HG03280 (cell line): ENCODE measurements around the gene TFB2M.
A peak's percentile ranks its signal among the peaks of the same experiment; 100 is the strongest.

Experiments
- ATAC-seq: cut with Tn5 transposase; IDR thresholded peaks from one replicate; pipeline ENCODE4 v1.9.1; 2021; ENCODE audit warnings: mild to moderate bottlenecking, moderate library complexity; ENCODE audit not compliant: unreplicated experiment

The TFB2M gene

DNA sequence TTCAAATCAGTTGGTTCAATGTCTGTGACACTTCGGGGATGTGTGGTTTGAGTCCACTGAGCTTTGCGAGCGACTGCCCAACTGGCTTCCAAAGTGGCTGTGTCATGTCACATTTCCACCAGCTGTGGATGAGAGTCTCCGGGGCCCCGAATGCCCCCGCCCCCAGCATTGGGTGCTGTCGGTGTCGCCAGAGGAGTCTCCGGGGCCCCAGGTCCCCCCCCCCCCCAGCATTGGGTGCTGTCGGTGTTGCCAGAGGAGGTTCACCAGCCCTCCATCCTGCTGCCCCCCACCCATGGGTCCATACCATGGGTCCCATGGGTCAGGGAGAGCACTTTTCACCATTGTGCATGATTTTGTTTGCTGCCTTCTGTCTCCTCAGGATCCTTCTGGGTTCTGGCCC lies 49.9 kb downstream of the TFB2M start:
- no peak for ATAC-seq

DNA sequence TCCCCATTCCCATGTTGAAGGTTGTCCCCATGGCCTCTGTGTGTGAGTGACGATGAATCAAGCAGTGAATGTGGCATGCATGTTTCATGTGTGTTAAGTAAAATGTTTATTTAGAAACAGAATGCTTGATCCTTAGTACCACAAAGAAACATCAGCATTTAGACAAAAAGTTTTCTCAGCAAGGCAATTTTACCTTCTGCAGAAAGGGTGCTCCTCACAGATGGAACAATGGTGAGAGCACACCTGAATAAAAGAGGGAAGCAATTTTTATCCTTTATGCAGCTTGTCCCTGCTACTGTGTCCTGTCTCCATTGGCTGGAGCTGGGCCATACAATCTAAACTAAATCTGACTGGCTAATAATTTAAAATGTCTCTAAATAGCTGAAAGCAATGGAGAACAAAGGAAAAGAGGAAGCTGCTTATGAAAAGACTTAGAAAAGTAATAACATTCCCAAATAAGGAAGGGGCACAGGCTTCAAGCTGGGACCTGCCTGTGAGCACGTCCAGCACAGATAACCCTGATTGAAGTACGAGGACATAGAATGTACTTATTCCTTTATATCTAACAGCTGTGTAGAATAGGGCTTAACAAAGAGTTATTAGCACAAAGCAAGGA lies 50.6 kb downstream of the TFB2M start:
- no peak for ATAC-seq

DNA sequence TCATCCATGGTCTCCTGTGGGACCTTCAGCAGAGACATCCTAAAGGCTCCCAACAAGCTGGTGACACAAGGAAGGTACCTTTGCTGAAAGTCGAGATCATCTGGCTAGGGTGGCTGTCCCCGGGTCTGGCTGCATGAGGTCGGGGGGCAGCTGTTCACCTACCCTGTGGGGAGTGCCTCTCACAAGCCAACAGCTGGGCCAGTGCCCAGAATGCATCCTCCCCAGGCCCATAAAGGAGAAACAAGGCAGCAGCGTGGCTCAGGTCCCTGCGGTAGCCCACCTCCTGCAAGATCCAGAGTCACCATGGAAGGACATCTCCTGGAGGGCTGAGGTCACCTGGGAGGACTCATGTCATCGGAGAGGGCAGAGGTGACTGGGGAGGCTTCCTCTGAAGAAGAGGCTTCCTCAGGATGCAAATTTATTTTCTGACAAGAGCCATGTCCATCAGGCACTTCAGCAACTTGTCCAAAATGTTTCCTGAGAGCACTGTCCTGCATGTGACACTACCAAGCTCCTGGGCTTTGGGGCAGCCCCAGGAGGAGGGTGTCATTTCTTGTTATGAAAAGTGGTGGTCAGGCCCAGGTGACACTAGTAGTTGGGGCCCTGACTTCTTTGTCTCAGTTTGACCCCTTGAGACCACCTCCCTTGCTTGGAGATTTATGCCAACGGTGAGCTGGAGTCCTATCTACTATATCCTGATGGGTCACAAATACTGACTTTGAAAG lies 52.3 kb downstream of the TFB2M start:
- no peak for ATAC-seq

DNA sequence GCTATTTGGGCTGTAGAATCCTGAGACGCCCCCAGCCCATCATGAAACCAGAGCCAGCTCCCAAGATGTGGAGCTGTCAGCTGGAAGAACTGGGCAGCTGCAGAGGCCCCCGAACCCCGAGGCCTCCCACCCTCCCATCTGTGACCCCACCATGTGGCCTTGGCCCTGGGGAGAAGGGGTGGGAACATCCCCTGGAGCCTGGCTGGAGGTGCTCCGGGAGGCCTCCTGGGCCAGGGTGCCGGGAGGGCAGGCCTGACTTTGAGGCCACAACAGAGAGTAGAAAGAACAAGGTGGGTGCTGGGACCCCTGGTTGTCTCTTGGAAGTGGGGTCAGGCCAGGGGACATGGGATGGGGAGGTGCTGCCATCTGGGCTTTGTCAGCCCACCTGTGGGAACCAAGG lies 53.0 kb downstream of the TFB2M start:
- no peak for ATAC-seq

DNA sequence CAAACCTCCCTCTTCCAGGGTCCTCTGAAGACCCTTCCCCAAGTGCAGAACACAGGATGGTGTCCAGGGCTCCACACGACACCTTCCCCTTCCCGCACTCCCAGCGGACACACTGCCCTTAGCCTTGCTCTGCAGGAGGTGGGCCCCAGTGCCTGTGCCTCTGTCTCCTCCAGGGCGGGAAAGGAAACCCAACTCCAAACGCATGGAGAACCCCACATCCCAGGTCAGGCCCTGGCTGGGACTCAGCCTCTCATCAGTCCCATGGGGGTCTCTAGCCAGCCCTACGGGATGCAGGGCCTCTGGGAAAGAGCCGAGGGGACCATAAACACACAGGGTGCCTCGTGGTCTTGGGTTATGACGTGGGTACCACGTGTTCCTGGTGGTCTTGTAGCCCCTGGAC lies 53.4 kb downstream of the TFB2M start:
- no peak for ATAC-seq

DNA sequence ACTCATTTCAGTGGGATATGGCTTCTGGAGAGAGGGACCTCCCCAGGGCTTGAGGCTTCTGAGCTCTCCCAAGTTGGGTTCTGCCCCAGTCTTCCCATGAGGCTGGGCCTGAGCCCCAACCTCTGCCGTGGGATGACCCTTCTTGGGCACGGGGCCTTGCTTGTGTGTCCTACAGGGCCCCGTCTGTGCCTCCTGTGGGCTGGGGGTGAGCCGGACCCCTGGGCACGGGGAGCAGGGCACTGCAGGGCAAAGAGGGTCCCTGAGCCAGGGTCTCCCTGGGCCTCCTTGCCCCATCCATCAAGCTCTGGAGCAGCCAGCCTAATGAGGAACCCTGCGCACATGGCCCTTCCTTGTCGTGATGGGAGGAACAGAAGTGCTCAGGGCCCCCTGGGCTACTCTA lies 53.8 kb downstream of the TFB2M start:
- no peak for ATAC-seq

DNA sequence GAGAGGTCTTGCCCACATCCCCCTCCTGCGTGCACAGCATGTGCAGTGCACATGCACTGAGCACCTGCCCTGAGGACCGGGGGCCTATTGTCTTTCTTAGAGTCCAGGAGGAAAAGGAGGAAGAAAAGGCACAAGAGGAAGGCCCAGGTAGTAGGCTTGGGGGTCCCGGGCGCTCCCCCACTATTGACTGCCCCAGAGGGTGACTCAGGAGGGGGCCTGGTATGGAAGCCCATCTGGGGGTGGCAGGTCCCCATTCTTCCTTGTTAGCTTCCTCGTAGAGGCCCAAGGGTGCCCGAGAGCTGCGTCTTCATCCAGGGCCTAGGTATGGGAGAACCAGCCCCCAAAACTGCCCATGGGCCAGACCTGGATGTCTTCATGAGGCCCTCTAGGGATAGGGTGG lies 54.9 kb downstream of the TFB2M start:
- ATAC-seq = no peak

DNA sequence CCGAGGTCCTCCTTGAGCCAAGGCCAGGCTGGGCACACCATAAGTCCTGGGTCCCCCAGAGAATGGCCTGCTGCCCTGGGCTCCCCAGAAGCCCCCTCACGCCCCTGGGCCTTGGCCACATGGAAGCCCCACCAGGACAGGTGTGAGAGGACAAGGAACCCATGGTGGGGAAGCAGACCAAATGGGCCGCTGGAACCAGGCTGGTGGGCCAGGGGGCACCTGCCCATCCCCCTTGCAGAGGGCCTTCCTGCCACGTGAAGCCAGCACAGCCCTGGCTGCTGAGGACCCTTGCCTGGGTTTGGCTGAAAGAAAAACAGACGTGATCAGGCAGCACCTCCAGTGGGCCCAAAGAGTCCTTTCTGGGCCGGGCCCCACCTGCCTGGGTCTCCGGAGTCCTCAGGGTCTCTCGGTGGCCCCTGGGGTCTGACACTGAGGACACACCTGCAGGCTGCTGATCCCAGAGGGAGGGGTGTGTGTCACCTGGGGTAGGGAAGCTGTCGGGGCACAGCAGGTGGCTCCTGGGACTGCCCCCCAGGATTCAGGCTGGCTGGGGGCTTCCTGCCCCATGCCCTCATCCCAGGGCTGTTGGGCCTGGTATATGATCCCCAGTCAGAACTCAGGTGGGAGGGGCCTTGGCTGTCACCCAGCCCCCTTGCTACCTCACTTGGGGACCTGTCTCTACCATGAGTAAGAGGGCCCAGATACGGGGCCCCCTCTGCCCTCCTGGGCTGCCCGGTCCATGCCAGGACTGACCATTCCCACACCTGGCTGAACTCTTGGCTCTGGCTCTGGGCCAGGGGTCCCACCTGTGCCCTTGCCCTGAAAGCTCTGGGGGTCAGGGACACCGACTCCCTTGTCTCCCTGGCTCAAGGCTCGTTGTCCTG lies 55.7 kb downstream of the TFB2M start:
- no peak for ATAC-seq

DNA sequence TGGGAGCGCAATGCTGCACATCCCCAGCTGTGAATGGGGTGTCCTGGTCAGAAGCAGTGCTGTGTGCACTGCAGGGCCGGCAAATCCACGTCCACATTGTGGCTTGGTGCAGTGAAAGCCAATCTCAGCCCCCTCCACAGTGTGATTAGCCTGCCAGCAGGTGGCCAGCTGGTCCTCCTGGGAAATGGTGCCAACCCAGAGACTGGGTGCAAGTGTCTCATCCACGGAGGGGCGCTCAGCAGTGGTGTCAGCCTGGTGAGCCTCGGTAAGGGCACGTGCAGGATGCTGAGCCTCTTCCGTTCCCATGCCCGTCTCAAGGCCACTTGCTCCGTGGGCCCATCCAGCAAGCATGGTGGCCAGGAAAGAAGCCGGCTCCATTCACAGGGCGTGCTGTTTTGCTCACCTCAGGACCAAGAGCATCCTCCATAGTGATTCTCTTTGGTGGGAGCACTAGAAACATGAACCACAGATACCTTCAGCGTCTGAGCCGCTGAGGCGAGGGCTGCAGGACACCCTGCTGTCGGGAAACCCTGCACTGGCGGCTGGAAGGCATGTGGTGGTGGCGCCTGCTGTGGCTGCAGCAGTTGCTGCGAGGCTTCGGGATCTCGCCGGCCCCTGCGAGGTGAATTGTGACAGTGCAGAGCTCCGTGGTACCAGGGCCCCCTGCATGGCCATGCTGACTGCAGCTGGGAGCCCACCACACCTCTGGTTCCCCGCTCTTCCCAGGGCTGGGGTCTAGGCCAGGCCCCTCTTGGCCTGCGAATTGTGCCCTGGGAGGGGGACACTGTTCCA lies 57.0 kb downstream of the TFB2M start:
- no peak for ATAC-seq

DNA sequence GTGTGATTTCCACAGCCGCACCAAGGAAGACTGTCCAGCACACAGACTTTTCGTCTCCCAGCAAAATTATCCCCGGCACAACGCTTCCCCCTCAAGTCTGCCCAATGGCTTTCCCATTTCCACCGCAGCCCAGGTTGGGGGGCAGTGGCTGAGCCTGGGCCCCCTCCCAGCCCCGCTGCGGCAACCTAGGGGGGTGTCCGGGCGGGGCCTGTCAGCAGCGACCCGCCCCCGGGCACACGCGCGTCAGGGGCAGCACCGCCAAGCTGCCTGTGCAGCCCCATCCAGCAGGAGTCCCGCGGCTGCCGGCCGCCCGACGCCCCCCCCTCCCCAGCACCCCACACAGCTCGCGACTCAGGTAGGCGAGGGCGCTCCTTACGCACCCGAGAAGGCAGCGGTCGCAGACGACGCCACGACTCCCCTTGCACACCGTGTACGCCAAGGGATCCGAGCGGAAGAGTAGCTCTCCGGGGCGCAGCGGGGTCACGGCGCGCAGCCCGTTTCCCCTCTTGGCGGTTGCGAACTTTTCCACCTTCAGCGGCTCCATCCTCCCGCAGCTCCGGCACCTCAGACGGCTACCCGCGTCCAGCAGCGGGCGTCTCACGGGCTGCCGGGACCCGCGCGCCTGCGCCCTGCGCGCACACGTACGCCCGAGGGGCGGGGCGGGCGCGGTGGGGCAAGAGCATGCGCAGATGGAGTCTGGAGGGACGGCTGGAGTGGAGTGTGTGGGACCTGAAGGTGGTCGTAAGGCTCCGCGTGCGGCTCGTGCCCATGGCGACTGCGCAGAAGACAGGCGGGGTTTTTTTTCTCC lies 59.2 kb downstream of the TFB2M start, which contains the start of gene SMYD3:
Gene SMYD3 (minus strand): TSS at position 606 of the 808 bp plus-strand sequence.
- ATAC-seq = peak; percentile 89

DNA sequence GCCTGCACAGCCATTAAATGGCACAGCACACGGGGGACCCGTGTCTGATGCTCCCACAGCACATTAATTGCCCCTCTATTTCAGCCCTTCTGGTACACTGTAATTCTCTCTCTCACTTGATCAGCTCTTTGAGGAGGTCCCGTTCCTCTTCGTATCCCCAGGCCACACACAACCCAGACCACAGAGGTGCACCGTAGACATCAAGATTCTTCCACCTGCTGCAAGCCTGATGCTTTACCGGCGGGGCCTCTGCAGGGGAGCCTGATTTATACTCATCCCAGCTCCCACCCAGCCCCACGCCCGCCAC lies 59.7 kb downstream of the TFB2M start:
- peak; percentile 13 for ATAC-seq

DNA sequence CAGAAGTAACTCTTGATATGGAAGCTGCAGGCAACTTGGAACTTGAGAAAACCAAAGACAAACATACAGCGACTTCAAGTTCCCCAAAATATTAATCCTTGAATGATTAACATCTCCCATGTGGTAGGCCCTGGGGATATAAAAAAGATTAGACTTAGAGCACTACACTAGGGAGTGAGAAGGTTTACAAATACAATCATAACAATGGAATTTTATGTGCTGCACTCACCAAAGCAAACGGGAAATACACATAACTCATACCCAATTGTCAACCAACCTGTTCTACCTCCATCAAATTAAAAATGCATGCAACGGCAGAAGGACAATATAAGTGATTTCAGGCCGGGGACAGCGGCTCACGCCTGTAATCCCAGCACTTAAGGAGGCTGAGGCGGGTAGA lies 62.7 kb downstream of the TFB2M start:
- ATAC-seq = no peak

DNA sequence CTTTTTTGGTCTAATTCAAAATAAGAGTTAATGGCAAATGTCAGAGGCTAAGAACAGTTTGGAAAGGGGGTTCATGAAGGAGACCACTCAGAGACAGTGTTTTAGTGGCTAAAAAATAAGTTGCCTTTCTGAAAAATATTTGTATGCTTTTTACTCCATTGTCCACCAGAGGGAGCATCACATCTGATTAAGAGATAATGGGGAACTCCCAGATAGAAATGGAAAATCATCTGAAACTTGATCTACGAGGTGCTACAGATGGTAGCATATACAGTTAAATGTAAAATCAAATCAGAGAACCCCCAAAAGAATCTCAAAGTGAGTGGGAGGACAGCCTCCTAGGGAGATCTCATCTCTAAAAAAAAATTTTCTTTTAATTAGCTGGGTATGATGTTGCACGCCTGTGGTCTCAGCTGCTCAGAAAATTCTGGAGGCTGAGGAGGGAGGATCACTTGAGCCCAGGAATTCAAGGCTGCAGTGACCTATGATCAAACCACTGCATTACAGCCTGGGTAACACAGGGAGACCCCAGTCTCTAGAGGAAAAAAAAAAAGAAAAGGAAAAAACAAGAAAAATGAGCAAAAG lies 68.6 kb downstream of the TFB2M start:
- ATAC-seq = peak; percentile 75

DNA sequence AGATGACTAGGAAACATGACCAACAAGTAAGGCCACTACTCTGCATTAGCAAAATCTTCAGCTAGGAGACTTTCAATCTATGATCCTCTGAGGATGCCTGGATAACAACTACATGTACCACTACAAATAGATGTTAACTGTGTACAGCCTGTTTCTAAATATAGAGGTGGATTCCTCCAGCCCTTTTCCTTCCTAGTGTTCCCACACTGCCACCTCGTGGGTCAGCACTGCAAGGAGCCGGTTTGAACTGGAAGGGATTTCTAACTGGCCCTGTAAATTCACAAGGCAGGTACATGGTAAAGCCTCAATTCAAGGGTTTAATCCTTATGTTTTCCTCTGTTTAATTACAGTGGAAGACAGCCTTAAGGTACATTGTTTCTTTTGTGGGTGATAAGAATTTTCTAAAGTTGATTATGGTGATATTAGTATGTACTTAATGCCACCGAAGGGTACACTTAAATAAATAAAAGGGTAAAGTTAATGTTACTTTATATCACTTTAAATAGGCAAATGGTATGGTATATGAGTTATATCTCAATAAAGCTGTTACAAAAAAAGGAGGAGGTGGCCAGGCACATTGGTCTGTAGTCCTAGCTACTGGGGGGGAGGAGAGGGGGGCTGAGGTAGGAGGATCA lies 73.3 kb downstream of the TFB2M start:
- ATAC-seq = no peak

DNA sequence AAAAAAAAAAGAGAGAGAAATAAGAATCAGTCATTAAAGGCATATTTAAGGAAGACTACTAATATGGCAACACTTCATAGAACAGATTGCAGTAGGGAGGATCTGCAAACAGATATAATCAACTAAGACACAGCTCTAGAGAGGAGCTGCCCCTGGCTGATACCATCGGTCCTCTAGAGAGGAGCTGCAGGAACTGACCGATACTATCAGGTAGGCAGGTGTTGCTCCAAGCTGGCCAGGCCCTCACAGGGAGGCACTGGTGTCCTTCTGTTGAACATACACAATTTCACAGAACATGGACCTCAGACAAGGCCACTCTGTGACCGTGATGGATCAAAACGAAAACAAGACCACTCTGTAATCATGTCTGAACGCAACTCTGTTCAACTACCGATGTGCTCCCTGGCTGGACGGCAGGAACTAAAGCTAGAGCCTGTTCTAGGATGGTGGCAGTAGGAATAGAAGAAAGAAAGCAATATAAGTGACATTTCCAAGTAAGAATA lies 74.5 kb downstream of the TFB2M start:
- no peak for ATAC-seq
